Measurements from ENCODE around the gene ITSN2.

DNA sequence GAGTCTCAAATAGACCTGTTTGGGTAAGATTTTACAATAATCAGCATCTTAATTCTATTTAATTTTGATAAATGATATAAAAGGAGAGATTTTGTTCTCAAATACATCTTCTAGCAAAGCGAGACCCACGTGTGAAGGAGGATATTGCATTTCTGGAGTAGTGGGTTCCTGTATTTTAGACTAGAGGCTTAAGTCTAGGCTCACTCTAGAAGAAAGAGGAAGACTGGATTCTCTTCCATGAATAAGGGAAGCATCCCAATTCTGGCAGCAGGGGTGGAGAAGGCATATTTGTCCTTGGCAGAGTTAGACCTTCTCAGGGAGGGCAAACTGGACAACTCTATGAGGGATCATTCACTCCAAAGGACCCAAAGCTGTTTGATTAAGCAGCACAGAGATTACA lies 196.7 kb downstream of the ITSN2 start:
- TF ChIP-seq, protein P1, sequence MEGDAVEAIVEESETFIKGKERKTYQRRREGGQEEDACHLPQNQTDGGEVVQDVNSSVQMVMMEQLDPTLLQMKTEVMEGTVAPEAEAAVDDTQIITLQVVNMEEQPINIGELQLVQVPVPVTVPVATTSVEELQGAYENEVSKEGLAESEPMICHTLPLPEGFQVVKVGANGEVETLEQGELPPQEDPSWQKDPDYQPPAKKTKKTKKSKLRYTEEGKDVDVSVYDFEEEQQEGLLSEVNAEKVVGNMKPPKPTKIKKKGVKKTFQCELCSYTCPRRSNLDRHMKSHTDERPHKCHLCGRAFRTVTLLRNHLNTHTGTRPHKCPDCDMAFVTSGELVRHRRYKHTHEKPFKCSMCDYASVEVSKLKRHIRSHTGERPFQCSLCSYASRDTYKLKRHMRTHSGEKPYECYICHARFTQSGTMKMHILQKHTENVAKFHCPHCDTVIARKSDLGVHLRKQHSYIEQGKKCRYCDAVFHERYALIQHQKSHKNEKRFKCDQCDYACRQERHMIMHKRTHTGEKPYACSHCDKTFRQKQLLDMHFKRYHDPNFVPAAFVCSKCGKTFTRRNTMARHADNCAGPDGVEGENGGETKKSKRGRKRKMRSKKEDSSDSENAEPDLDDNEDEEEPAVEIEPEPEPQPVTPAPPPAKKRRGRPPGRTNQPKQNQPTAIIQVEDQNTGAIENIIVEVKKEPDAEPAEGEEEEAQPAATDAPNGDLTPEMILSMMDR (IDR thresholded peaks at IDR 0.05) = no peak
- no peak for TF ChIP-seq POLR2A (IDR thresholded peaks at IDR 0.05)
